Activated CD4-positive, alpha-beta T cell treated with anti-CD3 and anti-CD28 coated beads, Interleukin-2, amount 10 ng/mL, durations not matched to agents 24 days and 14 days (primary cell): ENCODE measurements around the gene PPP1CA. TPM values are rescaled to one million over a fixed set of nuclear protein-coding genes. Genes with fewer than 3 reads are reported as not detected.

Source experiments
- DNase-seq: peaks from one replicate; pipeline ENCODE4 v3.0.0; 2022
- H3K27ac Mint-ChIP-seq: one replicate; pipeline ENCODE4 v1.8.0; 2022; ENCODE audit warnings: mild to moderate bottlenecking, mixed read lengths
- H3K27me3 Mint-ChIP-seq: one replicate; pipeline ENCODE4 v1.8.0; 2022; ENCODE audit warnings: mixed read lengths
- H3K36me3 Mint-ChIP-seq: one replicate; pipeline ENCODE4 v1.8.0; 2022; ENCODE audit warnings: low read depth, mild to moderate bottlenecking, mixed read lengths
- H3K4me1 Mint-ChIP-seq: one replicate; pipeline ENCODE4 v1.8.0; 2021; ENCODE audit warnings: mixed read lengths
- H3K4me3 Mint-ChIP-seq: one replicate; pipeline ENCODE4 v1.8.0; 2022; ENCODE audit warnings: mild to moderate bottlenecking, moderate library complexity, mixed read lengths
- H3K9me3 Mint-ChIP-seq: one replicate; pipeline ENCODE4 v1.8.0; 2021; ENCODE audit warnings: mixed read lengths
- intact Hi-C: fragments of 100-400 bp; cut with micrococcal nuclease; formaldehyde crosslinking; loops from one replicate; pipeline ENCODE4 v1.15.1; 2023
- total RNA-seq: library from RNA; stranded (reverse); gene quantifications from 2 replicates; pipeline ENCODE4 v1.2.3, GENCODE V29; 2022

The PPP1CA gene
- total RNA-seq, 1 donor from 2014 or later, result 252 TPM

GRCh38 chr11:67382276-67383136 lies 19.2 kb downstream of the PPP1CA start:
- Mint-ChIP-seq H3K9me3 (no peaks in the 10 kb centered on the region), H3K27me3 (peaks cover 23% of the 10 kb centered on the region), H3K4me3 (no peak overlapping the region), H3K27ac (no peak overlapping the region), H3K36me3 (no peaks in the 10 kb centered on the region), H3K4me1 (peaks cover 2% of the 10 kb centered on the region)
- DNase-seq, result peak; percentile 95
- intact Hi-C loops, result loop anchor here (1.0 to 2.0 kb wide), 4 partner anchors 25 to 302 kb away; partner anchors contain the start of gene POLD4

- Mint-ChIP-seq H3K36me3 (no peaks in the 10 kb centered on the region), H3K27me3 (peaks cover 31% of the 10 kb centered on the region), H3K9me3 (no peaks in the 10 kb centered on the region), H3K27ac (no peak overlapping the region), H3K4me1 (peaks cover 2% of the 10 kb centered on the region), H3K4me3 (no peak overlapping the region)
- intact Hi-C loops, result no loop called here
- DNase-seq, result no peak
These were observed 20.2 kb downstream of the PPP1CA start for GRCh38 chr11:67381244-67381972.

GRCh38 chr11:67379061-67380058 lies 22.3 kb downstream of the PPP1CA start:
- Mint-ChIP-seq H3K4me3 (no peak overlapping the region), H3K27me3 (peaks cover 35% of the 10 kb centered on the region), H3K27ac (no peak overlapping the region), H3K9me3 (no peaks in the 10 kb centered on the region), H3K4me1 (peaks cover 7% of the 10 kb centered on the region), H3K36me3 (no peaks in the 10 kb centered on the region)
- intact Hi-C loops, result no loop called here
- no peak for DNase-seq

- no peaks in the 10 kb centered on the region for H3K9me3 Mint-ChIP-seq
- H3K4me1 Mint-ChIP-seq, result peaks cover 12% of the 10 kb centered on the region
- DNase-seq, result no peak
- intact Hi-C loops, result no loop called here
- H3K27ac Mint-ChIP-seq, result no peak overlapping the region
- no peaks in the 10 kb centered on the region for H3K36me3 Mint-ChIP-seq
- H3K4me3 Mint-ChIP-seq, result no peak overlapping the region
- H3K27me3 Mint-ChIP-seq, result peaks cover 39% of the 10 kb centered on the region
These were observed 23.1 kb downstream of the PPP1CA start for GRCh38 chr11:67378544-67378943.

GRCh38 chr11:67376873-67377808 lies 24.5 kb downstream of the PPP1CA start:
- no peak overlapping the region for H3K4me3 Mint-ChIP-seq
- intact Hi-C loops, result no loop called here
- H3K9me3 Mint-ChIP-seq, result no peaks in the 10 kb centered on the region
- DNase-seq, result no peak
- H3K4me1 Mint-ChIP-seq, result peaks cover 11% of the 10 kb centered on the region
- H3K36me3 Mint-ChIP-seq, result no peaks in the 10 kb centered on the region
- no peak overlapping the region for H3K27ac Mint-ChIP-seq
- H3K27me3 Mint-ChIP-seq, result peaks cover 35% of the 10 kb centered on the region

- H3K36me3 Mint-ChIP-seq, result peaks cover 3% of the 10 kb centered on the region
- no peak for DNase-seq
- intact Hi-C loops, result no loop called here
- H3K27me3 Mint-ChIP-seq, result peaks cover 43% of the 10 kb centered on the region
- H3K4me1 Mint-ChIP-seq, result peaks cover 18% of the 10 kb centered on the region
- H3K4me3 Mint-ChIP-seq, result no peak overlapping the region
- H3K27ac Mint-ChIP-seq, result no peak overlapping the region
- no peaks in the 10 kb centered on the region for H3K9me3 Mint-ChIP-seq
These were observed 25.4 kb downstream of the PPP1CA start for GRCh38 chr11:67376063-67376820.

GRCh38 chr11:67375320-67376055 lies 26.2 kb downstream of the PPP1CA start:
- H3K9me3 Mint-ChIP-seq, result no peaks in the 10 kb centered on the region
- H3K36me3 Mint-ChIP-seq, result peaks cover 3% of the 10 kb centered on the region
- DNase-seq, result no peak
- H3K4me3 Mint-ChIP-seq, result no peak overlapping the region
- no peak overlapping the region for H3K27ac Mint-ChIP-seq
- peaks cover 21% of the 10 kb centered on the region for H3K4me1 Mint-ChIP-seq
- intact Hi-C loops, result no loop called here
- H3K27me3 Mint-ChIP-seq, result peaks cover 45% of the 10 kb centered on the region

- DNase-seq, result no peak
- Mint-ChIP-seq H3K27ac (no peak overlapping the region), H3K4me1 (peaks cover 25% of the 10 kb centered on the region), H3K9me3 (no peaks in the 10 kb centered on the region), H3K36me3 (peaks cover 3% of the 10 kb centered on the region), H3K4me3 (peak overlapping the region; percentile 88), H3K27me3 (peaks cover 49% of the 10 kb centered on the region)
- intact Hi-C loops, result no loop called here
These were observed 26.9 kb downstream of the PPP1CA start for GRCh38 chr11:67374571-67375281.

- Mint-ChIP-seq H3K36me3 (peaks cover 3% of the 10 kb centered on the region), H3K4me3 (peak overlapping the region; percentile 88), H3K27me3 (peaks cover 57% of the 10 kb centered on the region), H3K4me1 (peaks cover 25% of the 10 kb centered on the region), H3K27ac (peak overlapping the region; percentile 82), H3K9me3 (no peaks in the 10 kb centered on the region)
- intact Hi-C loops, result no loop called here
- peak; percentile 83 for DNase-seq
These were observed 27.7 kb downstream of the PPP1CA start for GRCh38 chr11:67373648-67374570.

- intact Hi-C loops, result no loop called here
These were observed 28.5 kb downstream of the PPP1CA start, which contains the start of gene CLCF1 for GRCh38 chr11:67372993-67373647. CLCF1 (minus strand) TSS chr11:67373598; CDS start chr11:67373539, 59 bp downstream.

More at GRCh38 chr11:67372993-67373647, 28.5 kb downstream of the PPP1CA start, which contains the start of gene CLCF1:
- Mint-ChIP-seq H3K27me3 (peaks cover 64% of the 10 kb centered on the region), H3K36me3 (peaks cover 3% of the 10 kb centered on the region), H3K4me1 (peaks cover 30% of the 10 kb centered on the region), H3K4me3 (peak within 1 kb of the TSS; percentile 88), H3K27ac (peak within 1 kb of the TSS; percentile 82), H3K9me3 (no peaks in the 10 kb centered on the region)
- DNase-seq, result peak; percentile 78
